Measurements from ENCODE around the gene CCDC184. TPM values are rescaled to one million over a fixed set of nuclear protein-coding genes. Genes with fewer than 3 reads are reported as not detected.

CCDC184 gene
- total RNA-seq, 4 donors from 2014 or later, result 0.13 to 2.5 (median 0.39) TPM; not detected in 1

DNA sequence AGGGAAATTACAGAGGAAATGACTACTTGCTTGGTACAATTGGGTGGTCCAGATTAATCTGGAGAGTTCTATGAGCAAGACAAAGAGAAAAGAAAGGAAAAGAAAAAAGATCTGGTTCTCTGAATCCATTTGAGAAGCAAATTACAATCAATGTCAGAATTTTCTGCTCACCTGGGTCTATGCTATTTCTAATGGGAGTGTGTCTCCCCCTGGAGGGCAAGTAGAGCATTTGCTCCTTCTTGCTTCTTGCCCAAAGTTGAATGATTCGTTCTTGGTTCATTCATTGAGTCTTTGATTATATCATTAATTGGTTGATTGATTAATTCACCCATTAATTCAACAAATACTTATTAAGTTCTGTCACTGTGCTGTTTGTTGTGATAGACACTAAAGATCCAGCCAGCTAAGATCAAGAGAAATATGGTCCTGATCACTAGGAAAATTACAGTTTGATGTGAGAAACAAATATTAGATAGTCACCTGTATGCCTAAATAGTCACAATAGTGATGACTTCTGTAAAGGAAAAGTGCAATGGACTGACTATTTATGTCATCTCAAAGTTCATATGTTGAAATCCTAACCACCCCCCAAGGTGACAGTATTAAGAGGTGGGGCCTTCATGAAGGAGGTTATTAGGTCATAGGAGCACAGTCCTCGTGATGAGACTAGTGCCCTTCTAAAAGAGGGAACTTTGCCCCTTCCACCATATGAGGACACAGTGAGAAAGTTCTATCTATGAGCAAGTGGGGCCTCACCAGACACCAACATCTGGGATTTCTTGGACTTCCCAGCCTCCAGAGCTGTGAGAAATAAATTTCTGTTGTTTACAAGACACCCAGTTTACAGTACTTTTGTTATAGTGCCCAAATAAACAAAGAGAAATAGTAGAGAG is 18.1 kb upstream of the CCDC184 start:
- 8 to 26% methylated on average over 1 to 2 of the region's 2 CpGs for WGBS, 2 donors (ENCODE audit: low coverage in 1 of 2)
- H3K4me1 ChIP-seq, result no peaks in the 10 kb centered on the region
- no peak for TF ChIP-seq EP300 (IDR thresholded peaks at IDR 0.05)
- TF ChIP-seq, protein P1, sequence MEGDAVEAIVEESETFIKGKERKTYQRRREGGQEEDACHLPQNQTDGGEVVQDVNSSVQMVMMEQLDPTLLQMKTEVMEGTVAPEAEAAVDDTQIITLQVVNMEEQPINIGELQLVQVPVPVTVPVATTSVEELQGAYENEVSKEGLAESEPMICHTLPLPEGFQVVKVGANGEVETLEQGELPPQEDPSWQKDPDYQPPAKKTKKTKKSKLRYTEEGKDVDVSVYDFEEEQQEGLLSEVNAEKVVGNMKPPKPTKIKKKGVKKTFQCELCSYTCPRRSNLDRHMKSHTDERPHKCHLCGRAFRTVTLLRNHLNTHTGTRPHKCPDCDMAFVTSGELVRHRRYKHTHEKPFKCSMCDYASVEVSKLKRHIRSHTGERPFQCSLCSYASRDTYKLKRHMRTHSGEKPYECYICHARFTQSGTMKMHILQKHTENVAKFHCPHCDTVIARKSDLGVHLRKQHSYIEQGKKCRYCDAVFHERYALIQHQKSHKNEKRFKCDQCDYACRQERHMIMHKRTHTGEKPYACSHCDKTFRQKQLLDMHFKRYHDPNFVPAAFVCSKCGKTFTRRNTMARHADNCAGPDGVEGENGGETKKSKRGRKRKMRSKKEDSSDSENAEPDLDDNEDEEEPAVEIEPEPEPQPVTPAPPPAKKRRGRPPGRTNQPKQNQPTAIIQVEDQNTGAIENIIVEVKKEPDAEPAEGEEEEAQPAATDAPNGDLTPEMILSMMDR (IDR thresholded peaks at IDR 0.05), result peak; percentile 76 to 89 (median 84)
- no peak for TF ChIP-seq POLR2A (IDR thresholded peaks at IDR 0.05)
- no peaks in the 10 kb centered on the region for H3K9me3 ChIP-seq
- H3K4me3 ChIP-seq, result no peak overlapping the region
- H3K36me3 ChIP-seq, result no peaks in the 10 kb centered on the region
- peaks cover 30% of the 10 kb centered on the region for H3K27me3 ChIP-seq
- H3K27ac ChIP-seq, result no peak overlapping the region
- no peak for ATAC-seq

DNA sequence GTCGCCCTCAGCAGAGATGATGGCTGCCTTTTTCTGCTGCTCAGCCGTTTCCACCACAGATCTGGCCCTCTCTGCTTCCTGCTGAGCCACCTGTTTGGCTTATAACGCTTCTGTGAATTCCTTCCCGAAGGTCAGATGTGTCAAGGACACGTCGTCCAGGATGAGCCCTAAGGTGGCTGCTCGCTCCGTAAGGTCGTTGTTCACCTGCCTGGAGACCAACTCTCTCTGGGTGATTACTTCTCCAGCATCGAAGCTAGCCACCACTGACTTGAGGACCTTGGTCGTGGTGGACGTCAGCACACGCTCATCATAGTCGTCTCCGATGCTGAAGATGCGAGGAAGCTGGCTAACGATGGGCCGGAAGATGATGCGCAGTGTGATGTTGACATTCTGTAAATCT is 14.4 kb upstream of the CCDC184 start:
- ATAC-seq, result no peak
- no peak for TF ChIP-seq EP300 (IDR thresholded peaks at IDR 0.05)
- TF ChIP-seq, protein P1 (IDR thresholded peaks at IDR 0.05), result no peak
- no peak for TF ChIP-seq POLR2A (IDR thresholded peaks at IDR 0.05)
- TF ChIP-seq POLR2AphosphoS5 (IDR thresholded peaks at IDR 0.05), result no peak

DNA sequence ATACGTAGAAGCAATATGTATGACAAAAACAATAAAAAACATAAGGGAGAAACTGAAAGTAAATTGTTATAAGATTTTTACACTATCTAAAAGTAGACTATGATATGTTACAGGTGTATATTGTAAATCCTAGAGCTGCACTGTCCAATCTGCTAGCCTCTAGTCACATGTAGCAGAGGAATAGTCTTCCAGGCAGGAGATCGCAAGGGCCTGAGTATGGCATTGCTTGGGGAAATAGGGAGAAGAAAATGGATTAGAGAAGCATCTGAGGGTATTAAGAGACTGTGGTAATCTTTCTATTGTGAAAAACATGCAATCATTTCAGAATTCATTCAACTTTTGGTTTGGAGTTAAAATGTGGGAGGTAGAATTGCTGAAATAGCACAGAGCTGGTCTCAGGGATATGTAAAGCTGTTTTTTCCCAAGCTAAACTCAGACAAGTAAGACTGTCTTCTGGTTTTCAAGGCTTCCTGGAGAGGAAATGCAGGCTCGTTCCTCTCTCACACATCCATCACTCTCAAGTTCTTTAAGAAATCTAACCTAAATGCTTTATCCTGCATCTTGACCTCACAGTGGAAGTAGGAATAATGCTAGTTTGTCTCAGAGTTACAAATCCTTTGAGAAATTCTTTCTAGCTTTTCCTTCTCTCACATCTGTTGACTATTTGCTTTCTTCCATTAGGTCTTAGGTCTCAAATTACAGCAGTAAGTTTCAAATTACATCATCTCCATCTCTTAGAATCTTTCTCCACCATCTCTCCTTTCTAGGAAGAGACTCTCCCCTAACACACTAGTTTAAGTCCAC is 7.6 kb upstream of the CCDC184 start:
- H3K4me1 ChIP-seq, result no peaks in the 10 kb centered on the region
- H3K36me3 ChIP-seq, result no peaks in the 10 kb centered on the region
- H3K4me3 ChIP-seq, result no peak overlapping the region
- H3K27ac ChIP-seq, result no peak overlapping the region
- no peak for ATAC-seq
- H3K27me3 ChIP-seq, result peaks cover 37% of the 10 kb centered on the region
- no peaks in the 10 kb centered on the region for H3K9me3 ChIP-seq
- TF ChIP-seq EP300 (IDR thresholded peaks at IDR 0.05) (no peak), POLR2AphosphoS5 (IDR thresholded peaks at IDR 0.05) (no peak), POLR2A (IDR thresholded peaks at IDR 0.05) (no peak)
- TF ChIP-seq, protein P1 (IDR thresholded peaks at IDR 0.05), result no peak
- WGBS, 2 donors (ENCODE audit: low coverage in 1 of 2), result 54 to 57% methylated on average over 2 to 3 of the region's 3 CpGs

More for the DNA sequence above, 14.4 kb upstream of the CCDC184 start:
- no peak overlapping the region for H3K27ac ChIP-seq
- H3K4me1 ChIP-seq, result no peaks in the 10 kb centered on the region
- H3K4me3 ChIP-seq, result no peak overlapping the region
- H3K27me3 ChIP-seq, result peaks cover 16% of the 10 kb centered on the region
- H3K9me3 ChIP-seq, result no peaks in the 10 kb centered on the region
- WGBS, 2 donors (ENCODE audit: low coverage in 1 of 2), result 83 to 85% methylated on average over 4 to 13 of the region's 19 CpGs
- H3K36me3 ChIP-seq, result no peaks in the 10 kb centered on the region

DNA sequence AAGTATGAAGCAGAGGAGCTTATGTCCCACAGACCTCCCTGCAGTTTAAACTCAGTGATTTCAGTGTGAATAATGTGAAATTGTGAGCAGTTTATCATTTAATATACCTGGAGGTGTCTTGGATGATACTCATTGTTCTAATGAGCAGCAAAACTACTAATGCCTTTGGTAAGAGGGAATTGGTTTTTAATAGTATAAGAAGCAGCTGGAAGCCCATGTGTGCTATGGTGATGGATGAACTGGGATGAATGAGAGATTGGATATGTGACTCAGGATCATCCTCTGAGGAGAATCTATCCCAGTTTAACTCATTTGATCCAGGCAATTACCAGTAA is 7.1 kb upstream of the CCDC184 start:
- TF ChIP-seq EP300 (IDR thresholded peaks at IDR 0.05) (no peak), POLR2A (IDR thresholded peaks at IDR 0.05) (no peak), POLR2AphosphoS5 (IDR thresholded peaks at IDR 0.05) (no peak)
- TF ChIP-seq, protein P1 (IDR thresholded peaks at IDR 0.05), result no peak
- Histone ChIP-seq H3K27ac (no peak overlapping the region), H3K9me3 (no peaks in the 10 kb centered on the region), H3K4me1 (no peaks in the 10 kb centered on the region), H3K4me3 (no peak overlapping the region), H3K36me3 (no peaks in the 10 kb centered on the region), H3K27me3 (peaks cover 43% of the 10 kb centered on the region)
- ATAC-seq, result no peak
